Suprapubic skin (tissue), 4 donors: ENCODE results near the gene PCDH1.

Source experiments
- POLR2A ChIP-seq, 2 donors: fragments of 450-650 bp; IDR thresholded peaks; one replicate each; pipeline ENCODE4 v1.6.1; 2017; ENCODE audit warnings: antibody characterized with exemption in 2 of 2, mild to moderate bottlenecking in 2 of 2, moderate library complexity in 2 of 2
- POLR2AphosphoS5 ChIP-seq, 3 donors: sonication (generic); formaldehyde crosslinking; IDR thresholded peaks; one replicate each; pipeline ENCODE4 v1.6.1; 2017; ENCODE audit warnings: antibody characterized with exemption in 3 of 3
- TF ChIP-seq, protein P1 (sequence below), 2 donors: fragments of 200-600 bp in 1 of 2; fragments of 450-650 bp in 1 of 2; sonication (generic) in 1 of 2; IDR thresholded peaks; one replicate each; pipeline ENCODE4 v1.5.1; 2016 to 2019; ENCODE audit warnings: antibody characterized with exemption in 2 of 2, mild to moderate bottlenecking in 1 of 2, moderate library complexity in 1 of 2

DNA sequence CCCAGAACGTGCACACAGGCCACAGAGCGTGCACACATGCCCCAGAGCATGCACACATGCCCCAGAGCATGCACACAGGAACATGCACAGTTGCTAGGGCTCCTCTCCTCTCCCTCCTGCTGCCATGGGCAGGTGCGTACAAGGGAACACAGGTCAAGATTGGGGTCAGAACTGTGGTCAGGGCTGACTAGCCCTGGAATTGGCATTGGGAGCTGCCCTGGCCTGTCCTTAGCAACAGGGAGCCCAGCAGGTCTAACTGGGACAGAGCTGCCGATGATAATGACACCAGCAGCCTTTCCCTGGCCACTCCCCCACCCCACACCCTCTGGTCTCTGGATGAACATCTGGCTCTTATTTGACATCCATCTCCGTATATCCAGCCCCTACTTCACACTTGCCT, 8.0 kb downstream of the PCDH1 start:
- TF ChIP-seq, protein P1, sequence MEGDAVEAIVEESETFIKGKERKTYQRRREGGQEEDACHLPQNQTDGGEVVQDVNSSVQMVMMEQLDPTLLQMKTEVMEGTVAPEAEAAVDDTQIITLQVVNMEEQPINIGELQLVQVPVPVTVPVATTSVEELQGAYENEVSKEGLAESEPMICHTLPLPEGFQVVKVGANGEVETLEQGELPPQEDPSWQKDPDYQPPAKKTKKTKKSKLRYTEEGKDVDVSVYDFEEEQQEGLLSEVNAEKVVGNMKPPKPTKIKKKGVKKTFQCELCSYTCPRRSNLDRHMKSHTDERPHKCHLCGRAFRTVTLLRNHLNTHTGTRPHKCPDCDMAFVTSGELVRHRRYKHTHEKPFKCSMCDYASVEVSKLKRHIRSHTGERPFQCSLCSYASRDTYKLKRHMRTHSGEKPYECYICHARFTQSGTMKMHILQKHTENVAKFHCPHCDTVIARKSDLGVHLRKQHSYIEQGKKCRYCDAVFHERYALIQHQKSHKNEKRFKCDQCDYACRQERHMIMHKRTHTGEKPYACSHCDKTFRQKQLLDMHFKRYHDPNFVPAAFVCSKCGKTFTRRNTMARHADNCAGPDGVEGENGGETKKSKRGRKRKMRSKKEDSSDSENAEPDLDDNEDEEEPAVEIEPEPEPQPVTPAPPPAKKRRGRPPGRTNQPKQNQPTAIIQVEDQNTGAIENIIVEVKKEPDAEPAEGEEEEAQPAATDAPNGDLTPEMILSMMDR (IDR thresholded peaks at IDR 0.05) = no peak
- TF ChIP-seq POLR2A (IDR thresholded peaks at IDR 0.05) (no peak), POLR2AphosphoS5 (IDR thresholded peaks at IDR 0.05) (no peak)
